HEK293T (cell line): ENCODE results near the gene HMCN2.

Experiments used
- CTCF ChIA-PET: fragments of 350-600 bp; formaldehyde crosslinking; extraction: SDS; loops from one replicate; lab custom pipeline; 2021; ENCODE audit warnings: antibody characterized with exemption, inconsistent platforms; lab: Yijun Ruan, JAX
- POLR2A ChIA-PET: fragments of 350-600 bp; formaldehyde crosslinking; extraction: SDS; loops from one replicate; lab custom pipeline; 2020; ENCODE audit warnings: antibody characterized with exemption, inconsistent platforms; lab: Yijun Ruan, JAX
- DNase-seq: peaks from one replicate; pipeline ENCODE4 v3.0.0; 2012; ENCODE audit warnings: mixed read lengths; ENCODE audit errors: extremely low spot score
- ARNT ChIP-seq: fragments of 450-650 bp; IDR thresholded peaks from 2 replicates; pipeline ENCODE4 v1.6.1; 2017; ENCODE audit warnings: mild to moderate bottlenecking
- BHLHE40 ChIP-seq: fragments of 450-650 bp; IDR thresholded peaks from 2 replicates; pipeline ENCODE4 v1.6.1; 2016; ENCODE audit warnings: mild to moderate bottlenecking, moderate library complexity, borderline replicate concordance
- CTBP1 ChIP-seq: fragments of 450-650 bp; IDR thresholded peaks from 2 replicates; pipeline ENCODE4 v1.6.1; 2016; ENCODE audit warnings: borderline replicate concordance
- ELF4 ChIP-seq: fragments of 450-650 bp; IDR thresholded peaks from 2 replicates; pipeline ENCODE4 v1.6.1; 2017; ENCODE audit warnings: antibody characterized with exemption
- FOXA1 ChIP-seq: fragments of 450-650 bp; IDR thresholded peaks from 2 replicates; pipeline ENCODE4 v1.6.1; 2016; ENCODE audit warnings: mild to moderate bottlenecking
- FOXK2 ChIP-seq: fragments of 450-650 bp; IDR thresholded peaks from 2 replicates; pipeline ENCODE4 v1.6.1; 2016; ENCODE audit warnings: mild to moderate bottlenecking
- FOXM1 ChIP-seq: fragments of 450-650 bp; IDR thresholded peaks from 2 replicates; pipeline ENCODE4 v1.6.1; 2017; ENCODE audit warnings: mild to moderate bottlenecking, borderline replicate concordance
- HDGF ChIP-seq: fragments of 450-650 bp; IDR thresholded peaks from 2 replicates; pipeline ENCODE4 v1.6.1; 2017; ENCODE audit warnings: antibody characterized with exemption, borderline replicate concordance
- L3MBTL2 ChIP-seq: fragments of 450-650 bp; conservative IDR thresholded peaks from 2 replicates; pipeline ENCODE4 v1.6.1; 2016; ENCODE audit warnings: mild to moderate bottlenecking
- LEF1 ChIP-seq: fragments of 450-650 bp; IDR thresholded peaks from 2 replicates; pipeline ENCODE4 v1.6.1; 2017; ENCODE audit warnings: mild to moderate bottlenecking, borderline replicate concordance
- NFRKB ChIP-seq: fragments of 450-650 bp; IDR thresholded peaks from 2 replicates; pipeline ENCODE4 v1.6.1; 2016; ENCODE audit warnings: mild to moderate bottlenecking, moderate library complexity
- SP1 ChIP-seq: fragments of 450-650 bp; IDR thresholded peaks from 2 replicates; pipeline ENCODE4 v1.6.1; 2017
- SUZ12 ChIP-seq: fragments of 450-650 bp; IDR thresholded peaks from 2 replicates; pipeline ENCODE4 v1.6.1; 2016; ENCODE audit warnings: mild to moderate bottlenecking
- TARDBP ChIP-seq: fragments of 450-650 bp; IDR thresholded peaks from 2 replicates; pipeline ENCODE4 v1.6.1; 2016
- ZNF384 ChIP-seq: fragments of 450-650 bp; IDR thresholded peaks from 2 replicates; pipeline ENCODE4 v1.6.1; 2016
- TF ChIP-seq, protein P1 (sequence below): fragments of 450-650 bp; IDR thresholded peaks from 2 replicates; pipeline ENCODE4 v1.6.1; 2016

The HMCN2 gene

DNA sequence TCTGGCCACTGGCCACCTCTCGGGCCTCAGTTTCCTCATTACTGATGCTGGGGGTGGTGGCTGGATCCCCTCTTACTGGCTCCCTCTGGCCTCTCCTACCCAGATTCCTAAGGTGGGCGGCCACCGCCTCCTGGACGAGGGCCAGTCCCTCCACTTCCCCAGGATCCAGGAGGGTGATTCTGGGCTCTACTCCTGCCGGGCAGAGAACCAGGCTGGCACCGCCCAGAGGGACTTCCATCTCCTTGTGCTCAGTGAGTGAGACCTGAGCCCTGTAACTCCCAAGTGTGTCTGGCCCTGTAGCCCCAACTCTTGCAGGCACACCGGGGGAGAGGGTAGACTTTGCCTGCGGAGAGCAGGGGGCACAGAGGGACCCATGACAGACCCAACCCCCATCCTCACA is 83.3 kb downstream of the HMCN2 start:
- POLR2A ChIA-PET = no interaction called here
- no peak for TF ChIP-seq FOXK2
- TF ChIP-seq ZNF384 = no peak
- TF ChIP-seq L3MBTL2 = no peak
- TF ChIP-seq, protein P1, sequence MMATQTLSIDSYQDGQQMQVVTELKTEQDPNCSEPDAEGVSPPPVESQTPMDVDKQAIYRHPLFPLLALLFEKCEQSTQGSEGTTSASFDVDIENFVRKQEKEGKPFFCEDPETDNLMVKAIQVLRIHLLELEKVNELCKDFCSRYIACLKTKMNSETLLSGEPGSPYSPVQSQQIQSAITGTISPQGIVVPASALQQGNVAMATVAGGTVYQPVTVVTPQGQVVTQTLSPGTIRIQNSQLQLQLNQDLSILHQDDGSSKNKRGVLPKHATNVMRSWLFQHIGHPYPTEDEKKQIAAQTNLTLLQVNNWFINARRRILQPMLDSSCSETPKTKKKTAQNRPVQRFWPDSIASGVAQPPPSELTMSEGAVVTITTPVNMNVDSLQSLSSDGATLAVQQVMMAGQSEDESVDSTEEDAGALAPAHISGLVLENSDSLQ = no peak
- no peak for DNase-seq
- CTCF ChIA-PET = no interaction called here

DNA sequence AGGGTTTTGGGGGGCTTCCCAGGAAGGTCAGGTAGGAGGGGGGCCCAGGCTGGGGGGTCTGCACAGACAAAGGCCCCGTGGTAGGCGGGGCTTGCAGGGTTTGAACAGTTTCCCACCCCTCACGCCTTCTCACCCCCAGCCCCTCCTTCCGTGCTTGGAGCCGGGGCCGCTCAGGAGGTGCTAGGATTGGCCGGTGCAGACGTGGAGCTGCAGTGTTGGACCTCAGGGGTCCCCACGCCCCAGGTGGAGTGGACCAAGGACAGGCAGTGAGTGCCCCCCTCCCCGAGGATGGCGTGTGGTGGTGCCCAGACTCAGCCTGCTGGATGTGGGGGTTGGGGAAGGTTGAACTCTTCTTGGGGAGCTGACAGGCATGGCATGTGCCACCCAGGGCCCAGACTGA is 83.8 kb downstream of the HMCN2 start:
- no peak for DNase-seq
- CTCF ChIA-PET = no interaction called here
- POLR2A ChIA-PET = no interaction called here
- TF ChIP-seq SUZ12 = no peak
- TF ChIP-seq HDGF = no peak
- no peak for TF ChIP-seq FOXK2
- no peak for TF ChIP-seq ARNT
- TF ChIP-seq SP1 = no peak
- TF ChIP-seq FOXA1 = no peak
- TF ChIP-seq NFRKB = no peak
- no peak for TF ChIP-seq ZNF384
- TF ChIP-seq, protein P1 = no peak
- TF ChIP-seq L3MBTL2 = no peak
- no peak for TF ChIP-seq TARDBP
- no peak for TF ChIP-seq FOXM1
- no peak for TF ChIP-seq LEF1

DNA sequence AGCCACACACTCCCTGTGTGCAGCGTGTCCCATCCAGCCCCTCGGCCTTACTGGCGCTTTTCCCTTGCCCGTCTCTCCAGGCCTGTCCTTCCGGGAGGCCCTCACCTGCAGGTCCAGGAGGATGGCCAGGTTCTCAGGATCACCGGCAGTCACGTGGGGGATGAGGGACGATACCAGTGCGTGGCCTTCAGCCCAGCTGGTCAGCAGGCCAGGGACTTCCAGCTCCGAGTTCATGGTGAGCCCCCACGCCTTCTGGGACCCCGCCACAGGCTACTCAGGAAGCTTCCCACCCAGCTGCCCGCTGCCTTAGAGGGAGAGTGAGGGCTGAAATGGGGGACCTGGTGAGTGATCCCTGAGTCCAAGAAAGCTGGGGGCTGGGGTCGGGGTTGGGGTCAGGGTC is 85.8 kb downstream of the HMCN2 start:
- CTCF ChIA-PET = interaction anchor here (0.5 kb wide), 1 partner anchor 104 kb away, joined by 3 read pairs; no protein-coding TSS in a partner anchor
- POLR2A ChIA-PET = no interaction called here
- DNase-seq = no peak
- TF ChIP-seq L3MBTL2 (no peak), SP1 (no peak), FOXA1 (no peak), FOXM1 (no peak), ZNF384 (no peak), LEF1 (no peak), FOXK2 (no peak), HDGF (no peak), CTBP1 (no peak), ELF4 (no peak), NFRKB (no peak), TARDBP (no peak), SUZ12 (no peak), BHLHE40 (no peak)
- TF ChIP-seq, protein P1 = no peak

DNA sequence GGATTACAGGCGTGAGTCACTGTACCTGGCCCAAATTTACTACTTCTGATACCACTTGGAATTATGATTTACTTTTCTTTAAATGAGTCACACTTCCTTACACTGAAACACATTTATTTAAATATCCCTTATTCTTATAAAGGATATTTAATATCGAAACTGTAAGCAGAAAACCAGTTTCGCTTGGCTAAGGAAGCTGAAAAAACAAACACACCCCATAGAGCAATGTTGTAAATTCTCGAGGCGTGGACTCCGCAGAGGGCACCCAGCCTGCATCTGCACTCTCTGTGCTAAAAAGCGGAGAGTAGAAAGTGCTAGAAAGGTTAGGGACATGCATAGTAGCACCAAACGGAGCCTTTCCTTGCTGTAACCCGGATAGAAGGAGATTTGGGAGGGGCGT is 86.5 kb downstream of the HMCN2 start:
- TF ChIP-seq NFRKB (no peak), BHLHE40 (no peak), L3MBTL2 (no peak), FOXA1 (no peak), FOXK2 (no peak), ARNT (no peak), SUZ12 (no peak), ZNF384 (no peak), CTBP1 (no peak), ELF4 (no peak), FOXM1 (no peak), HDGF (no peak), SP1 (no peak), TARDBP (no peak), LEF1 (no peak)
- TF ChIP-seq, protein P1 = no peak
- no peak for DNase-seq
- POLR2A ChIA-PET = no interaction called here
- CTCF ChIA-PET = no interaction called here

DNA sequence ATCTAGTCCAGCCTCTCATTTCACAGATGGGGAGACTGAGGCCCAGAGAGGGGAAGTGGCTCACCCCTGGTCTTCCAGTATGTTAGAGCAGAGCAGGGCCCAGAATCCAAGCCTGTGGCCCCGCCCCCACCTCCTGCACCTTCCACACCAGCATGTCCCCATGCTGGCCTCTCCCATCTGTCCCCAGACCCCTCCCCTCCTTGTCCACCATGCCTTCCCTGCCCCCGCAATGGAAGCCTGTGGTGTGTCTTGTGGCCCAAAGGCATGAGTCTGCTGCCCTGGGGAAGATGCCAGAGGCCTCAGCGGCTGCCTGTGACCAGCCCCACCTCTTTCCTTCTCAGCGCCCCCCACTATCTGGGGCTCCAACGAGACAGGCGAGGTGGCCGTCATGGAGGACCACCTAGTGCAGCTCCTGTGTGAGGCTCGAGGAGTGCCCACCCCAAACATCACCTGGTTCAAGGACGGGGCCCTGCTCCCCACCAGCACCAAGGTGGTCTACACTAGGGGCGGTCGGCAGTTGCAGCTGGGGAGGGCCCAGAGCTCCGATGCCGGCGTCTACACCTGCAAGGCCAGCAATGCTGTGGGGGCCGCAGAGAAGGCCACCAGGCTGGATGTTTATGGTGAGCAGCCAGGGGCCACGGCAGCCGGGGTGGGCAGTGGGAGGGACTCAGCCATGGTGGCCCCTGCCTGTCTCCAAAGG is 87.2 kb downstream of the HMCN2 start:
- ChIA-PET POLR2A (no interaction called here), CTCF (interaction anchor here (0.8 kb wide), 1 partner anchor 246 kb away, joined by 3 read pairs; no protein-coding TSS in a partner anchor)
- TF ChIP-seq SUZ12 = no peak
- no peak for TF ChIP-seq CTBP1
- no peak for TF ChIP-seq BHLHE40
- TF ChIP-seq SP1 = no peak
- TF ChIP-seq FOXK2 = no peak
- TF ChIP-seq FOXA1 = no peak
- TF ChIP-seq TARDBP = no peak
- no peak for TF ChIP-seq LEF1
- TF ChIP-seq ARNT = no peak
- no peak for TF ChIP-seq ZNF384
- TF ChIP-seq FOXM1 = no peak
- DNase-seq = no peak
